Fibroblast of skin of scalp (primary cell): ENCODE results near the gene OR7C2. TPM values are rescaled to one million over a fixed set of nuclear protein-coding genes. Genes with fewer than 3 reads are reported as not detected.
"Not testable (repeated sequence)": the region's sequence is repeated elsewhere in the genome, so short reads cannot be mapped to it uniquely, and the experiment has no call there.

ENCODE experiments used
- DNase-seq: peaks from one replicate; pipeline ENCODE4 v3.0.0-alpha.2; 2013
- polyA plus RNA-seq, 2 experiments: library from polyadenylated mRNA; unstranded; fragments of 120-200 nt; gene quantifications; one replicate each; pipeline ENCODE4 v1.2.1, GENCODE V29; 2013; ENCODE audit not compliant: insufficient read length in 2 of 2

OR7C2 gene
- polyA plus RNA-seq (2013, experiment 1 of 2; ENCODE audit: insufficient read length), result not detected
- polyA plus RNA-seq (2013, experiment 2 of 2; ENCODE audit: insufficient read length), result not detected

DNA sequence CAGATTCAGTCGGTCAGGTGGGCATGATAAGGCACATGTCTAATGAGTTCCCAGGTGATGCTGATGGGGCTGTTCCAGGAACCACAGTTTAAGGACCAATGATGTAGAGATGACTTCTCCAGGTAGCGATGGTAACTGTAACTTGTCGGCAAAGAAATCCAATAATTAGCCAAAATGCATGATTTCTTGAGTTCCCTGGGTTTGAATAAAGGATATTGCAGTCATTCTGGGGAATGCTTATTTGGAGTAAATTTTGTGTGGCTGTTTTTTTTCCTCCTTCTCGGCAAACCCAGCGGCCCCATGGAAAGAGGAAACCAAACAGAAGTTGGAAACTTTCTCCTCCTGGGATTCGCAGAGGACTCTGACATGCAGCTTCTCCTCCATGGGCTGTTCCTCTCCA lies at the start of gene OR7C2:
OR7C2 (plus strand) TSS at position 301 of the 400 bp plus-strand sequence; CDS start at position 301, 0 bp downstream.
- DNase-seq, result no peak

- no peak for DNase-seq
These were observed 39.5 kb upstream of the OR7C2 start for GRCh38 chr19:14901675-14902260.

- DNase-seq, result no peak
These were observed 34.6 kb upstream of the OR7C2 start for GRCh38 chr19:14906711-14907110.

GRCh38 chr19:14915116-14915515 lies 26.2 kb upstream of the OR7C2 start:
- DNase-seq, result no peak

GRCh38 chr19:14916848-14917247 lies 24.4 kb upstream of the OR7C2 start:
- DNase-seq, result no peak

GRCh38 chr19:14933506-14933905 lies 7.8 kb upstream of the OR7C2 start:
- no peak for DNase-seq

- no peak for DNase-seq
These were observed 1.0 kb upstream of the OR7C2 start for GRCh38 chr19:14940266-14940665.

- DNase-seq, result no peak
These were observed 2.3 kb downstream of the OR7C2 start for GRCh38 chr19:14943601-14944000.

GRCh38 chr19:14944456-14944855 lies 3.2 kb downstream of the OR7C2 start:
- DNase-seq, result no peak

DNA sequence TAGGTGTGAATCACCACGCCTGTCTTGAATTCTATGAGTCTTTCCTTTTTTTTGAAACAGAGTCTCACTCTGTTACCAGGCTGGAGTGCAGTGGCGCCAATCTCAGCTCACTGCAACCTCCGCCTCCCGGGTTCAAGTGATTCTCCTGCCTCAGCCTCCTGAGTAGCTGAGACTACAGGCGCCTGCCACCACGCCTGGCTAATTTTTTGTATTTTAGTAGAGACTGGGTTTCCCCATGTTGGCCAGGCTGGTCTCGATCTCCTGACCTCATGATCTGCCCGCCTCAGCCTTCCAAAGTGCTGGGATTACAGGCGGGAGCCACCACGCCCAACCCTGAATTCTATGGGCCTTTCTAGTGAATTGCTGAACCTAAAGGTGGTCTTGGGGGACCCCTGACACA lies 8.1 kb downstream of the OR7C2 start:
- not testable (repeated sequence) for DNase-seq

- DNase-seq, result no peak
These were observed 8.6 kb downstream of the OR7C2 start for GRCh38 chr19:14949876-14950275.

DNA sequence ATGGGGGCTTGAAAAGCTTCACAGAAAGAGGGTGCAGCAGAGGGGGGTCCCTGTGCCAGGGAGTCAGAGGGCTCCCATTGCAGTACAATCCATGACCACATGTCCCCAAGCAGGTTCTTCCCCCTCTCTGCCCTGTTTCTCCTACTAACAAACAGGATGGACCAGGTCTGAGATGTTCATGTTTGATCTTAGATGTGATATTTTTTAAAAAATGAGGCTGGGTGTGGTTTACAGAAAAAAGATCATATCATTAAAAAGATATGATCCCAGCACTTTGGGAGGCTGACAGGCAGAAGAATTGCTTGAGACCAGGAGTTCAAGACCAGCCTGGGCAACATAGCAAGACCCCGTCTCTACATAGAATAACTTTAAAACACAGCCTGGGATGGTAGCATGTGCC lies 9.1 kb downstream of the OR7C2 start:
- no peak for DNase-seq

GRCh38 chr19:14952767-14953166 lies 11.5 kb downstream of the OR7C2 start:
- no peak for DNase-seq

DNA sequence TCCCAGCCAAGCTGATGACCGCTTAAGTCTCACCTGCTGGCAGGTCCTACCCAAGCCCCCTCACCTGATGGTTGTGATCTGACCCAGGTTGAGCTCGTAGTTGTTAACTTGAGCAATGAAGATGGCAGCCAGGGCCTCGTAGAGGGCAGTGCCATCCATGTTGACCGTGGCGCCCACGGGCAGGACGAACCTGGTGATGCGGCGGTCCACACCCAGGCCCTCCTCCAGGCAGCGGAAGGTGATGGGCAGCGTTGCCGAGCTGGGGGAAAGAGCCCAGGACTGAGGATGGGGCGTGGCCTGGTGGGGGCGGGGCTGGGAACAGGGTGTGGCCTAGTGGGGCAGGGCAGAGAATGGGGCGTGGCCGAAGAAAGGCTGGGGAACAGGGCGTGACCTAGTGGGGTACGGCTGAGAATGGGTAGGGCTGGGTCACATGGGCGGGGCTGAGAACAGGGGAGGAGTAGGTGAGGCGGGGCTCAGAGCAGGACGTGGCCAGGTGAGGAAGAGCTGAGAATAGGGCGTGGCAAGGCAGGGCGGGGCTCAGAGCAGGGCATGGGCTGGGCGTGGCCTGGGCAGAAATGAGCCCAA lies 12.9 kb downstream of the OR7C2 start:
- DNase-seq, result no peak

DNA sequence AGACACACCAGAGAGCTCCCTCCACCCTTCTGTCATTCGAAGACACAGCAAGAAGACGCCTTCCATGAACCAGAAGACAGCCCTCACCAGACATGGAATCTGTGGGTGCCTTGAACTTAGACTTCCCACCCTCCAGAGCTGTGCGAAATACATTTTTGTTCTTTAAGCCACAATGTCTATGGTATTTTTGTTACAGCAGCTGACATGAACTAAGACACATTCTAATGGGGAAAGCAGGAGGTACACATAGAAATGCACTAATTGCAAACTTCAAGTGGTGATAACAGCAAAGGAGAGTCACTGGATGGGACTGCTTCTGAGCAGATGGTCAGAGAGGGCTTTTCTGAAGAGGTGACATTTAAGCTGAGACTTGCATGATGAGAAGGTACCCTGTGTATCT lies 16.2 kb downstream of the OR7C2 start:
- DNase-seq, result no peak

- DNase-seq, result no peak
These were observed 18.0 kb downstream of the OR7C2 start for GRCh38 chr19:14959263-14959662.

DNA sequence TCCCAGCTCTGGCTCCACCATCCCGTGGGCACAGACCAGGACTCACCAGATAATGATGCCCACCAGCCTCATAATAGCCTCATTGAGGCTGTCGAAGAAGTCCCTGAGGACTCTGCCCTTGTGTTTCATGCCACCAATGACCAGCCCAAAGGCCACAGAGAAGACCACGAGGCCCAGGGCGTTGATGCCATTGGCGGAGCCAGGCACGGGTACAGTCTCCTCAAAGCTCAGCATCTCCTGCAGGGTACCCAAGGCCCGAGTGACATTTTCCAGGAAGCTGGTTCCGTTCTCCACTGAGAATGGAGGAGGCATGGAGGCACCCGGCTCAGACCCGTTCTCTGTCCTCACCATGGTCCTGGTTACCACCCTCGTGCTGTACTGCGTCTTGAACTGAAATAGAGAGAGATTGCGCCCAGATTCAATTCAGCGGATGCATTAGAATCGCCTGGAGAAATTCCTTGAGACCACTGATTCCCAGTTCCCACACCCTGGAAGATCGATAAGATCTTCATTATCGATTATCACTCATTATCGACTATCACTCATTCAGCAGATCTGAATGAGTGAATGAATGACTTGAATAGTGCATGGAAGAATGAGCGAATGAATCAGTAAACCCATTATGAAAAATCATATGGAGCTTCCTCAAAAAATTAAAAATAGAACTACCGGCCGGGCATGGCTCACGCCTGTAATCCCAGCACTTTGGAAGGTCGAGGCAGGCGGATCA lies 20.8 kb downstream of the OR7C2 start:
- DNase-seq, result no peak

- no peak for DNase-seq
These were observed 27.0 kb downstream of the OR7C2 start for GRCh38 chr19:14968247-14968646.

DNA sequence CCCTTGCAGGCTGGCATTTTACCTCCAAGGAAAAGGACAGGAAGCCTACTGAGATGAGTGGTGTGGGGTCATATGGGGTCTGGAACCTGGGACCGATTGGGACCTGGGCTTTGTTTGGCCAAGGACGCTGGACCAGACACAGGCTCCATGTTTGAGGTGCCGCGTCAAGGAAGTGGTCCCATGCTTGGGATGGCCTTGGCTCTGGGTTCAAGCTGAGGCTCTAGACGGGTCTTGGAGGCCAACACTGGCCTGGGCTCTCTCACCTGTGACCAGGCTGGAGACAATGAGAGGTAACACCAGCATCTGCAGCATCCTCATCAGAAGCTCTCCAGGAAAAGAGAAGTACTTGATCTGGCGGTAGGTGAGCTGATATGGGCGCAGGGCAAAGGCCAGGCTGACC lies 30.2 kb downstream of the OR7C2 start:
- DNase-seq, result no peak

DNA sequence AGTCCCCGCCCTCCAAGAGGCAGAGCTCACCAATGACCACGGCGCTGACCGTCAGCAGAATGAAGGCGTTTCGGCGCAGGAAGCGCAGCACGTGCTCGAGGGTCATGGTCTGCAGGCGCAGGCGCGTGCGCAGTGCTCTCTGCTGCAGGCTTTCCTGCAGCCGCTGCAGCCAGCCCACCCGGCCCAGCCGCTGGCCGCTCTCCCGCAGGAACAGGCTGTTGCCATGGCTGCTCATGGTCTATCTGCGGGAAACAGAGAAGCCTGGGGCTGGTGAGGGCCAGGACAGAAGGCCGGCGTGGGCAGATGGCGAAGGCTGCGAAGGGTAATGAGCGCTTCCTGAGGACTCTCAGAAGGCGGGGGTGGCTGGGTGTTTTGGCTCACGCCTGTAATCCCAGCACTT lies 31.4 kb downstream of the OR7C2 start:
- DNase-seq, result no peak

- no peak for DNase-seq
These were observed 33.2 kb downstream of the OR7C2 start for GRCh38 chr19:14974488-14974887.

DNA sequence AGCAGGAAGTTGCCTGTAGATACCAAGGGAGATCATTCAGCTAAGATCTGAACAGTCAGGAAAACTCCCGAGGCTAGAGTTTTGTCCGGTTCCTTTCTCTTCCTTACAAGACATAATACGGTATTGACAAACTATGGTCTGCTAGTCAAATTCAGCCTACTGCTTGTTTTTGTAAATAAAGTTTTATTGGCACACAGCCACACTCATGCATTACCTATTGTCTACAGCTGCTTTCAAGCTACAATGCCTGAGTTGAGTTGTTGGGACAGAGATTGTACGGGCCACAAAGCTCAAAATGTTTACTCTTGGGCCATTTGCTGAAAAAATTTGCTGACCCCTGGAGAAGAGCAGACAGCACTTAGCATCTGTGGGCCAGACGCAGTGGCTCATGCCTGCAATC lies 35.8 kb downstream of the OR7C2 start:
- no peak for DNase-seq

DNA sequence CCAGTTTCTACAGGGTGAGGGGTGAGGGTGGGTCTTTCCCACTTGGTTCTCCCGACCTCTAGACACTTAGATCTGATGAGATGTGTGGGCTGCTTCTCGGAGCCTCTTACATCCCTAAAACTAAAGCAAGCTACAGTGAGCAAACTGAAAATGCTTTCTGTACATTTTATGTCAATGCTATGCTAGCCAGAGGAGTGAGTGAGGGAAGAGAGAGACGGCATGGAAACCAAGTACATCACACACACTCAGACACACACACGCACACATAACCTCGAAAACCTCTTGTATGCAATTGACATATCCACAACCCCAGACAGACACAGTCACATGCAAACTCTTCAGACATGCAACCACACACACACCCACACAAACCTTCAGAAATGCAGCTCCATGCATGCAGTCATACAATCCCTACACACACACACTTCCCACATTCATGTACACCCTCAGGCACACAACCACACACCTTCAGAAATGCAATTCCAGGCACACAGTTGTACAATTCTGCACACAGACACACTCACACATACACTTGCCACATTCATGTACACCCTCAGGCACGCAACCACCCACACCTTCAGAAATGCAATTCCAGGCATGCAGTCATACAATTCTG lies 37.0 kb downstream of the OR7C2 start:
- no peak for DNase-seq
